ENCODE data around the gene PLGRKT. TPM values are rescaled to one million over a fixed set of nuclear protein-coding genes. Genes with fewer than 3 reads are reported as not detected.
"Not testable (repeated sequence)": the region's sequence is repeated elsewhere in the genome, so short reads cannot be mapped to it uniquely, and the experiment has no call there.

PLGRKT gene
- total and polyA plus RNA-seq, 5 experiments from 2014 or later = 19.0 to 60.3 (median 45.2) TPM

- Mint-ChIP-seq H3K9me3 (peaks cover 0 to 2% (median 0%) of the 10 kb centered on the region in 9 donors), H3K4me1 (peaks cover 17 to 56% (median 31%) of the 10 kb centered on the region in 4 donors), H3K36me3 (no peaks in the 10 kb centered on the region), H3K4me3 (peak overlapping the region; percentile 93 to 96 (median 94)), H3K27ac (peak overlapping the region; percentile 93 to 100 (median 97)), H3K27me3 (no peaks in the 10 kb centered on the region)
- POLR2A ChIA-PET = interaction anchor here (0.6 to 3.5 kb wide), 7 partner anchors 8 to 1418 kb away, joined by 3 to 46 read pairs (median 13); partner anchors contain the start of genes INSL6, PLGRKT and RIC1
- ATAC-seq = no peak
- DNase-seq = no peak
Observed at GRCh38 chr9:5448461-5449435, 11.0 kb upstream of the PLGRKT start.

GRCh38 chr9:5448016-5448415, 10.3 kb upstream of the PLGRKT start:
- H3K4me1 Mint-ChIP-seq = peaks cover 17 to 51% (median 30%) of the 10 kb centered on the region in 4 donors
- H3K27me3 Mint-ChIP-seq = no peaks in the 10 kb centered on the region
- peak overlapping the region in 1 of 10 donors; percentile 7 for H3K4me3 Mint-ChIP-seq
- peaks cover 0 to 2% (median 0%) of the 10 kb centered on the region in 9 donors for H3K9me3 Mint-ChIP-seq
- H3K36me3 Mint-ChIP-seq = no peaks in the 10 kb centered on the region
- ATAC-seq = no peak
- H3K27ac Mint-ChIP-seq = peak overlapping the region in 5 of 10 donors; percentile 25 to 100 (median 82)
- DNase-seq = no peak
- POLR2A ChIA-PET = interaction anchor here (1.2 to 3.5 kb wide), 2 partner anchors 140 to 262 kb away, joined by 3 to 46 read pairs; partner anchors contain the start of gene INSL6

GRCh38 chr9:5447337-5447736, 9.6 kb upstream of the PLGRKT start:
- ATAC-seq (no peak), DNase-seq (no peak)
- H3K4me3 Mint-ChIP-seq = no peak overlapping the region
- H3K4me1 Mint-ChIP-seq = peaks cover 15 to 46% (median 25%) of the 10 kb centered on the region in 4 donors
- H3K36me3 Mint-ChIP-seq = no peaks in the 10 kb centered on the region
- peaks cover 0 to 2% (median 0%) of the 10 kb centered on the region in 9 donors for H3K9me3 Mint-ChIP-seq
- H3K27me3 Mint-ChIP-seq = no peaks in the 10 kb centered on the region
- peak overlapping the region in 4 of 10 donors; percentile 9 to 100 (median 24) for H3K27ac Mint-ChIP-seq
- POLR2A ChIA-PET = no interaction called here

DNA sequence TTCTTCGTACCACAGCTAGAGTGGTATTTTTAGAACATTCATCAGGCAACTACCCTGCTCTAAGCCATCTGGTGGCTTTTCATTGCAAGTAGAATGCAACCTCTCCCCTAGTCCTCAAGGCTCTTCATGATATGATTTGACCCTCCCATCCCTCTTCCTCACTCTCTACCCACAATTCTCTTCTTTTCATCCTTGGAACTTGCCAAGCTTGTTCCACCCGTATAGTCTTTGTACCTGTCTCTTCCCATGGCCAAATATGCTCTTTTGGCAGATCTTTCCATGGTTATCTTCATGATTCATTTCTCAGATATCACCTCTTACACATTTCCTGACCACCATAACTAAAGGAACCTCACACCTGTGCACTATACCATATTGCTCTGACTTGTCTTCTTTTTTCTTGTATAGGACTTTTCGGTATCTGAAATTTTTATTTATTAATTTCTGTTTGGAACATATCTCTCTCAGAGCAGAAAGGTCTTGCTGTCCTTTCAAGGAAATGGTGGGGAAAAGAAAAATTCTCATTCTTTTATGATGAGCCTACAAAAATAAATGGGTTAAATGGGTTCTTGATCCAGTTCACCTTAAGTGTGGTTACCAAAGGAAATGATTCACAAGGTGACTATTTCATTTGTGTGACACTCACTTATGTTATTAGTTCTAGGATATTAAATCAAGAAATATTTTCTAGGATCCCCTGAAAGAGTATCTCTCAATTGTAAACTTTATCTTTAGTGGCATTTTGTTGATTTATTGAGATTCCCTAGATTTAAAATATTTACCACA, 8.9 kb upstream of the PLGRKT start:
- Mint-ChIP-seq H3K27ac (peak overlapping the region in 3 of 10 donors; percentile 10 to 84 (median 20)), H3K9me3 (peaks cover 0 to 2% (median 0%) of the 10 kb centered on the region in 9 donors), H3K4me1 (peaks cover 12 to 42% (median 20%) of the 10 kb centered on the region in 4 donors), H3K36me3 (no peaks in the 10 kb centered on the region), H3K27me3 (no peaks in the 10 kb centered on the region), H3K4me3 (no peak overlapping the region)
- ATAC-seq = no peak
- no peak for DNase-seq
- POLR2A ChIA-PET = no interaction called here

GRCh38 chr9:5445886-5446285, 8.2 kb upstream of the PLGRKT start:
- H3K27me3 Mint-ChIP-seq = no peaks in the 10 kb centered on the region
- H3K36me3 Mint-ChIP-seq = no peaks in the 10 kb centered on the region
- ATAC-seq (no peak), DNase-seq (no peak)
- H3K4me3 Mint-ChIP-seq = no peak overlapping the region
- peaks cover 7 to 34% (median 13%) of the 10 kb centered on the region in 4 donors for H3K4me1 Mint-ChIP-seq
- H3K9me3 Mint-ChIP-seq = peaks cover 0 to 2% (median 0%) of the 10 kb centered on the region in 9 donors
- POLR2A ChIA-PET = no interaction called here
- H3K27ac Mint-ChIP-seq = no peak overlapping the region

DNA sequence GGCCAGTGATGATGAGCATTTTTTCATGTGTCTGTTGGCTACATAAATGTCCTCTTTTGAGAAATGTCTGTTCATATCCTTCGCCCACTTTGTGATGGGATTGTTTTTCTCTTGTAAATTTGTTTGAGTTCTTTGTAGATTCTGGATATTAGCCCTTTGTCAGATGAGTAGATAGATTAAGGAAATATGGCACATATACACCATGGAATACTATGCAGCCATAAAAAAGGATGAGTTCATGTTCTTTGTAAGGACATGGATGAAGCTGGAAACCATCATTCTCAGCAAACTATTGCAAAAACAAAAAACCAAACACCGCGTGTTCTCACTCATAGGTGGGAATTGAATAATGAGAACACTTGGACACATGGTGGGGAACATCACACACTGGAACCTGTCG, 7.4 kb upstream of the PLGRKT start:
- H3K4me3 Mint-ChIP-seq, DNase-seq, H3K27me3 Mint-ChIP-seq, POLR2A ChIA-PET, H3K9me3 Mint-ChIP-seq, ATAC-seq, H3K36me3 Mint-ChIP-seq: not testable (repeated sequence)
- Mint-ChIP-seq H3K4me1 (peaks cover 6 to 32% (median 10%) of the 10 kb centered on the region in 4 donors), H3K27ac (peak overlapping the region in 2 of 10 donors; percentile 47 to 48)

DNA sequence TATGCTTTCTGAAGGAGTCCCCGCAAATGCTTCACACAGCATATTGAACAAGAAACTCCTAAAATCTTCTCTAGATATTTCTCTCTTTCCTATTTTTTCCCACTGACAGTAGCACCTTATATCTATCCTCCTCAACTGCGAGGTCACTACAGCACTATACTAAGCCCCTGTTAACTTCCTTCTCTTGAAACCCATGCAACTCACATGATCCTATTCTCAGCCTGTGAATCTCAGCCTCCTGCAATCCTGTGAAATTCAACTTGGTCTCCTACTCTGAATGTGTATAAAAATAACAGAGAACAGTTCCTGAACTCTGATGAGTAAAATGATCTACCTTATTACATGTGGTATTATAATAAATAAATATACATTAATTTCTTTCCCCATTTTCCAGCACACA, 6.1 kb upstream of the PLGRKT start:
- peaks cover 2 to 26% (median 6%) of the 10 kb centered on the region in 4 donors for H3K4me1 Mint-ChIP-seq
- no peak for ATAC-seq
- no peak overlapping the region for H3K4me3 Mint-ChIP-seq
- POLR2A ChIA-PET = interaction anchor here (0.6 kb wide), 1 partner anchor 625 kb away, joined by 3 read pairs; no protein-coding TSS in a partner anchor
- H3K27ac Mint-ChIP-seq = no peak overlapping the region
- no peaks in the 10 kb centered on the region for H3K36me3 Mint-ChIP-seq
- peaks cover 0 to 2% (median 0%) of the 10 kb centered on the region in 9 donors for H3K9me3 Mint-ChIP-seq
- no peaks in the 10 kb centered on the region for H3K27me3 Mint-ChIP-seq
- DNase-seq = no peak

- ATAC-seq = no peak
- POLR2A ChIA-PET = interaction anchor here (0.7 kb wide), 1 partner anchor 81 kb away, joined by 3 read pairs; no protein-coding TSS in a partner anchor
- Mint-ChIP-seq H3K4me1 (peaks cover 7 to 30% (median 17%) of the 10 kb centered on the region in 4 donors), H3K27ac (no peak overlapping the region), H3K36me3 (no peaks in the 10 kb centered on the region), H3K9me3 (peaks cover 0 to 2% (median 0%) of the 10 kb centered on the region in 9 donors), H3K27me3 (no peaks in the 10 kb centered on the region), H3K4me3 (no peak overlapping the region)
- DNase-seq = peak in 3 of 10 donors; percentile 13 to 29 (median 28)
Observed at GRCh38 chr9:5442400-5443011, 4.8 kb upstream of the PLGRKT start.

DNA sequence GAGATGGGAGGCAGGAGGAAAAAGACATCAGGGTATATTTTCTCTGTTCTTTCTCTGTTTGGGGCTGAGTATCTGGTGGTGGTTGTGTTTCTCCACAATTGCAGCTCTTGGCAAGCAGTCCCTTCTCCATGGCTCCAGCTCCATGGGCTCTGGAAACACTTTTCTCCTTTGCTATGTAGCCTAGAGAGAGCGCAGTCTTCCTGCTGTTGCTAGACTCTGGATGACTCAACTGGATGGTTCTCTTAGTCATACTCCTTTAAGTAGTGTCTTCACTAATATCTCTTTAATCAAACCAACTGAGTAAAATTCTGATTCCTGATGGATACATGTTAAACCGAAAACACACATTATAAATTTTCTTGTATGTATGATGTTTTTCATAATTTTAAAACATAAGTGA, 3.3 kb upstream of the PLGRKT start:
- Mint-ChIP-seq H3K4me3 (no peak overlapping the region), H3K4me1 (peaks cover 13 to 30% (median 30%) of the 10 kb centered on the region in 4 donors), H3K27ac (peak overlapping the region in 1 of 10 donors; percentile 60), H3K9me3 (no peaks in the 10 kb centered on the region), H3K36me3 (peaks cover 0 to 7% (median 1%) of the 10 kb centered on the region in 3 donors), H3K27me3 (no peaks in the 10 kb centered on the region)
- POLR2A ChIA-PET = interaction anchor here (0.9 kb wide), 1 partner anchor 9 kb away, joined by 3 read pairs; no protein-coding TSS in a partner anchor
- DNase-seq (no peak), ATAC-seq (no peak)

- H3K4me3 Mint-ChIP-seq = no peak overlapping the region
- peaks cover 1 to 12% (median 2%) of the 10 kb centered on the region in 3 donors for H3K36me3 Mint-ChIP-seq
- H3K9me3 Mint-ChIP-seq = no peaks in the 10 kb centered on the region
- POLR2A ChIA-PET = interaction anchor here (0.6 to 3.7 kb wide), 2 partner anchors 9 to 507 kb away, joined by 3 to 36 read pairs; partner anchors contain the start of gene CD274
- DNase-seq = no peak
- H3K27me3 Mint-ChIP-seq = no peaks in the 10 kb centered on the region
- H3K27ac Mint-ChIP-seq = peak overlapping the region in 1 of 10 donors; percentile 48
- H3K4me1 Mint-ChIP-seq = peaks cover 13 to 36% (median 33%) of the 10 kb centered on the region in 4 donors
- ATAC-seq = no peak
Observed at GRCh38 chr9:5440426-5440825, 2.7 kb upstream of the PLGRKT start.

GRCh38 chr9:5438301-5439162, 807 bp upstream of the PLGRKT start:
- H3K9me3 Mint-ChIP-seq = peaks cover 0 to 2% (median 0%) of the 10 kb centered on the region in 9 donors
- H3K36me3 Mint-ChIP-seq = peaks cover 5 to 20% (median 6%) of the 10 kb centered on the region in 3 donors
- H3K27me3 Mint-ChIP-seq = no peaks in the 10 kb centered on the region
- DNase-seq = peak in 5 of 10 donors; percentile 15 to 47 (median 39)
- ATAC-seq = peak; percentile 12 to 45
- H3K27ac Mint-ChIP-seq = peak overlapping the region; percentile 94 to 100 (median 98)
- peaks cover 15 to 39% (median 35%) of the 10 kb centered on the region in 4 donors for H3K4me1 Mint-ChIP-seq
- POLR2A ChIA-PET = interaction anchor here (0.7 to 3.7 kb wide), 13 partner anchors 10 to 698 kb away, joined by 3 to 36 read pairs (median 5); partner anchors contain the start of genes AK3, CD274, JAK2 and RIC1
- H3K4me3 Mint-ChIP-seq = peak overlapping the region; percentile 83 to 98 (median 95)

Measured in naive thymus-derived CD8-positive, alpha-beta T cell (primary cell).